WTC11 (cell line): Measurements from ENCODE around the gene FKBP5. TPM values are rescaled to one million over a fixed set of nuclear protein-coding genes. Genes with fewer than 3 reads are reported as not detected.
A peak's percentile ranks its signal among the peaks of the same experiment; 100 is the strongest.

ENCODE experiments used
- ATAC-seq: fragments of 200-7000 bp; cut with Tn5 transposase; 2 replicates; pipeline ENCODE4 v1.10.0; 2021; ENCODE audit warnings: mild to moderate bottlenecking, moderate library complexity
- CTCF ChIA-PET: fragments of 300-600 bp; sonication (Branson Sonifier 250); formaldehyde crosslinking; loops from one replicate; lab custom pipeline; 2021; ENCODE audit warnings: antibody characterized with exemption; lab: Charles Lee
- POLR2A ChIA-PET: fragments of 350-600 bp; sonication (Branson Sonifier 250); formaldehyde crosslinking; loops from one replicate; lab custom pipeline; 2021; ENCODE audit warnings: antibody characterized with exemption; lab: Charles Lee
- DNase-seq: peaks from one replicate; pipeline ENCODE4 v3.0.0; 2021; ENCODE audit warnings: low spot score
- H3K27ac Mint-ChIP-seq: 2 replicates; pipeline ENCODE4 v1.8.0; 2021; ENCODE audit warnings: mixed read lengths
- H3K27me3 Mint-ChIP-seq: 2 replicates; pipeline ENCODE4 v1.8.0; 2021; ENCODE audit warnings: low read depth, mild to moderate bottlenecking, moderate library complexity, mixed read lengths
- H3K36me3 Mint-ChIP-seq: 2 replicates; pipeline ENCODE4 v1.8.0; 2021; ENCODE audit warnings: mixed read lengths
- H3K4me1 Mint-ChIP-seq: 2 replicates; pipeline ENCODE4 v1.8.0; 2022; ENCODE audit warnings: mixed read lengths
- H3K4me3 Mint-ChIP-seq: 2 replicates; pipeline ENCODE4 v1.8.0; 2021; ENCODE audit warnings: mild to moderate bottlenecking, moderate library complexity, mixed read lengths
- H3K9me3 Mint-ChIP-seq: 2 replicates; pipeline ENCODE4 v1.8.0; 2021; ENCODE audit warnings: mixed read lengths
- AR ChIP-seq: fragments of 250-450 bp; sonication (Bioruptor Pico); IDR thresholded peaks from 2 replicates; pipeline ENCODE4 v1.9.0; 2021; ENCODE audit warnings: mild to moderate bottlenecking
- ATF1 ChIP-seq: sonication (generic); formaldehyde crosslinking; IDR thresholded peaks from 2 replicates; pipeline ENCODE4 v1.8.1; 2023; ENCODE audit warnings: mild to moderate bottlenecking, moderate library complexity, missing genetic modification reagents
- ETV6 ChIP-seq: sonication (generic); formaldehyde crosslinking; IDR thresholded peaks from 2 replicates; pipeline ENCODE4 v1.8.1; 2022; ENCODE audit warnings: mild to moderate bottlenecking, missing genetic modification reagents
- FOXP1 ChIP-seq: sonication (generic); formaldehyde crosslinking; IDR thresholded peaks from 2 replicates; pipeline ENCODE4 v1.8.0; 2022; ENCODE audit warnings: missing genetic modification reagents, mild to moderate bottlenecking, moderate library complexity, borderline replicate concordance
- JUN ChIP-seq: sonication (generic); formaldehyde crosslinking; IDR thresholded peaks from 2 replicates; pipeline ENCODE4 v1.8.0; 2023; ENCODE audit warnings: mild to moderate bottlenecking, missing genetic modification reagents
- KAT7 ChIP-seq: sonication (generic); formaldehyde crosslinking; IDR thresholded peaks from 2 replicates; pipeline ENCODE4 v1.8.1; 2023; ENCODE audit warnings: missing genetic modification reagents, mild to moderate bottlenecking, borderline replicate concordance
- MXD4 ChIP-seq: fragments of 250-450 bp; sonication (Bioruptor Pico); IDR thresholded peaks from 2 replicates; pipeline ENCODE4 v1.8.0; 2021; ENCODE audit warnings: mild to moderate bottlenecking, moderate library complexity, borderline replicate concordance
- MYBL2 ChIP-seq: sonication (generic); formaldehyde crosslinking; IDR thresholded peaks from 2 replicates; pipeline ENCODE4 v1.8.1; 2023; ENCODE audit warnings: mild to moderate bottlenecking, moderate library complexity, missing genetic modification reagents
- NFATC4 ChIP-seq: fragments of 250-450 bp; sonication (Bioruptor Pico); IDR thresholded peaks from 2 replicates; pipeline ENCODE4 v1.9.0; 2021; ENCODE audit warnings: mild to moderate bottlenecking
- NR2C2 ChIP-seq: sonication (generic); formaldehyde crosslinking; IDR thresholded peaks from 2 replicates; pipeline ENCODE4 v1.8.0; 2022; ENCODE audit warnings: mild to moderate bottlenecking, missing genetic modification reagents
- OVOL2 ChIP-seq: fragments of 250-450 bp; sonication (Bioruptor Pico); IDR thresholded peaks from 2 replicates; pipeline ENCODE4 v1.9.0; 2021; ENCODE audit warnings: mild to moderate bottlenecking, borderline replicate concordance
- PRRX2 ChIP-seq: fragments of 250-450 bp; sonication (Bioruptor Pico); IDR thresholded peaks from 2 replicates; pipeline ENCODE4 v1.8.0; 2021; ENCODE audit warnings: mild to moderate bottlenecking
- RORB ChIP-seq: fragments of 250-450 bp; sonication (Bioruptor Pico); IDR thresholded peaks from 2 replicates; pipeline ENCODE4 v1.9.0; 2021; ENCODE audit warnings: mild to moderate bottlenecking
- TEAD4 ChIP-seq: sonication (generic); formaldehyde crosslinking; IDR thresholded peaks from 2 replicates; pipeline ENCODE4 v1.8.0; 2022; ENCODE audit warnings: mild to moderate bottlenecking, missing genetic modification reagents
- TP53 ChIP-seq: sonication (generic); formaldehyde crosslinking; IDR thresholded peaks from 2 replicates; pipeline ENCODE4 v1.8.1; 2023; ENCODE audit warnings: mild to moderate bottlenecking, missing genetic modification reagents
- ZNF121 ChIP-seq: sonication (generic); formaldehyde crosslinking; IDR thresholded peaks from 2 replicates; pipeline ENCODE4 v1.8.0; 2023; ENCODE audit warnings: missing genetic modification reagents
- ZNF281 ChIP-seq: sonication (generic); formaldehyde crosslinking; IDR thresholded peaks from 2 replicates; pipeline ENCODE4 v1.8.0; 2023; ENCODE audit warnings: mild to moderate bottlenecking, missing genetic modification reagents
- ZNF416 ChIP-seq: fragments of 250-450 bp; sonication (Bioruptor Pico); IDR thresholded peaks from 2 replicates; pipeline ENCODE4 v1.9.0; 2021; ENCODE audit warnings: mild to moderate bottlenecking, inconsistent platforms
- total RNA-seq: library from RNA; stranded (reverse); gene quantifications from 3 replicates; pipeline ENCODE4 v1.2.3, GENCODE V29; 2021
- TF ChIP-seq, protein P1 (sequence below): sonication (generic); formaldehyde crosslinking; IDR thresholded peaks from 2 replicates; pipeline ENCODE4 v1.8.1; 2022; ENCODE audit warnings: mild to moderate bottlenecking, moderate library complexity, missing genetic modification reagents
- TF ChIP-seq, protein P2 (sequence below): fragments of 250-450 bp; sonication (Bioruptor Pico); IDR thresholded peaks from 2 replicates; pipeline ENCODE4 v1.8.0; 2021; ENCODE audit warnings: mild to moderate bottlenecking

The FKBP5 gene
- total RNA-seq, 1 experiment from 2014 or later = 27.2 TPM

DNA sequence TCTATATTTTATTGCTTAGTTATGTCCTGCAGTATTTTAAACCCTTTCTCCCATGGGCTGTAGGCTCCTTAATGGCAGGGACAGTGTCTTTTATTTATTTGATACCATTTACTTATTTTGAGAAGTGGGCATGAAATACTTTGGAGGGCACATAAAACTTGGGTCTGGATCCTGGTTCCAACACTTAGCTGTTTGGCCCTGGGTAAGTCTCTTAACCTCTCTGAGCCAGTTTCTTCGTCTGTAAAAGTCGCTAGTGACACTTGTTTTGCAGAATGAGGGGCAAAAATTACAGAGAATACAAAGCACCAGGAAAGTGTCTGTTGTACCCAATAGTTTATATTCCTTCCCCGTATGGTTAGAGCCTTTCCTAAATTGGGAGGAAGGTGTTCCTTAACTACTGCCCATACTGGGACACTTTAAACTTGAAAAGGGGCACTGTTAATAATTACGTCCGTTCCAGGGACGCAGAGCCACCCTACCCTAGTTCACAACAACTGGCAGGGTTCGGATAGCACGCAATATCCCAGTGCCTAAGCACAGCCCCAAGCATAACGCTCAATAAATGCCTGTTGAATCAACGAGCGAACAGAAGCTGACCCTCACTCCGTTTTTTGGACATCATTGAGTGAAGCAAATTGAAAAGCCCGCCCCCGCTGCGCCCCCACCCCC, 42.2 kb upstream of the FKBP5 start:
- Mint-ChIP-seq H3K9me3 (no peaks in the 10 kb centered on the region), H3K36me3 (no peaks in the 10 kb centered on the region), H3K4me3 (peak overlapping the region; percentile 81), H3K27ac (peak overlapping the region; percentile 23; the same call in 1 of the 2 replicates), H3K4me1 (peaks cover 63% of the 10 kb centered on the region), H3K27me3 (peaks cover 22% of the 10 kb centered on the region)
- peak; percentile 1 for ATAC-seq
- ChIA-PET CTCF (interaction anchor here (0.9 to 1.9 kb wide), 2 partner anchors 9 to 147 kb away, joined by 3 to 11 read pairs; no protein-coding TSS in a partner anchor), POLR2A (interaction anchor here (1.7 kb wide), 1 partner anchor 13 kb away, joined by 8 read pairs; no protein-coding TSS in a partner anchor)
- no peak for DNase-seq
- no peak for TF ChIP-seq MXD4 (CRISPR knock-in tag)

GRCh38 chr6:35729722-35730121, 41.0 kb upstream of the FKBP5 start:
- Mint-ChIP-seq H3K27me3 (peaks cover 31% of the 10 kb centered on the region), H3K27ac (no peak overlapping the region), H3K4me3 (no peak overlapping the region), H3K9me3 (no peaks in the 10 kb centered on the region), H3K4me1 (peaks cover 67% of the 10 kb centered on the region), H3K36me3 (no peaks in the 10 kb centered on the region)
- TF ChIP-seq ZNF121 (CRISPR knock-in tag) (no peak), MYBL2 (CRISPR knock-in tag) (no peak), ETV6 (CRISPR knock-in tag) (no peak), ZNF281 (CRISPR knock-in tag) (no peak), TP53 (CRISPR knock-in tag) (no peak), NFATC4 (CRISPR knock-in tag) (no peak), TEAD4 (CRISPR knock-in tag) (no peak), PRRX2 (CRISPR knock-in tag) (no peak), KAT7 (CRISPR knock-in tag) (no peak)
- TF ChIP-seq, protein P1, sequence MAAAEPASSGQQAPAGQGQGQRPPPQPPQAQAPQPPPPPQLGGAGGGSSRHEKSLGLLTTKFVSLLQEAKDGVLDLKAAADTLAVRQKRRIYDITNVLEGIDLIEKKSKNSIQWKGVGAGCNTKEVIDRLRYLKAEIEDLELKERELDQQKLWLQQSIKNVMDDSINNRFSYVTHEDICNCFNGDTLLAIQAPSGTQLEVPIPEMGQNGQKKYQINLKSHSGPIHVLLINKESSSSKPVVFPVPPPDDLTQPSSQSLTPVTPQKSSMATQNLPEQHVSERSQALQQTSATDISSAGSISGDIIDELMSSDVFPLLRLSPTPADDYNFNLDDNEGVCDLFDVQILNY (CRISPR knock-in tag) = no peak
- no peak for ATAC-seq
- ChIA-PET CTCF (no interaction called here), POLR2A (no interaction called here)
- DNase-seq = no peak

GRCh38 chr6:35728683-35729678, 40.3 kb upstream of the FKBP5 start:
- ATAC-seq (peak; percentile 3), DNase-seq (no peak)
- TF ChIP-seq JUN (no peak), OVOL2 (no peak), ATF1 (no peak), RORB (CRISPR knock-in tag) (no peak), AR (CRISPR knock-in tag) (no peak), NR2C2 (no peak), TP53 (CRISPR knock-in tag) (no peak), KAT7 (CRISPR knock-in tag) (no peak), ZNF416 (CRISPR knock-in tag) (no peak), FOXP1 (CRISPR knock-in tag) (no peak)
- TF ChIP-seq, protein P2, sequence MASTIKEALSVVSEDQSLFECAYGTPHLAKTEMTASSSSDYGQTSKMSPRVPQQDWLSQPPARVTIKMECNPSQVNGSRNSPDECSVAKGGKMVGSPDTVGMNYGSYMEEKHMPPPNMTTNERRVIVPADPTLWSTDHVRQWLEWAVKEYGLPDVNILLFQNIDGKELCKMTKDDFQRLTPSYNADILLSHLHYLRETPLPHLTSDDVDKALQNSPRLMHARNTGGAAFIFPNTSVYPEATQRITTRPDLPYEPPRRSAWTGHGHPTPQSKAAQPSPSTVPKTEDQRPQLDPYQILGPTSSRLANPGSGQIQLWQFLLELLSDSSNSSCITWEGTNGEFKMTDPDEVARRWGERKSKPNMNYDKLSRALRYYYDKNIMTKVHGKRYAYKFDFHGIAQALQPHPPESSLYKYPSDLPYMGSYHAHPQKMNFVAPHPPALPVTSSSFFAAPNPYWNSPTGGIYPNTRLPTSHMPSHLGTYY (CRISPR knock-in tag) = no peak
- TF ChIP-seq, protein P1 (CRISPR knock-in tag) = no peak
- POLR2A ChIA-PET = interaction anchor here (1.2 kb wide), 2 partner anchors 7 to 11 kb away, joined by 3 to 5 read pairs; no protein-coding TSS in a partner anchor
- H3K36me3 Mint-ChIP-seq = no peaks in the 10 kb centered on the region
- peak overlapping the region; percentile 90 for H3K4me3 Mint-ChIP-seq
- H3K9me3 Mint-ChIP-seq = no peaks in the 10 kb centered on the region
- peak overlapping the region; percentile 22; the same call in 1 of the 2 replicates for H3K27ac Mint-ChIP-seq
- H3K27me3 Mint-ChIP-seq = peaks cover 35% of the 10 kb centered on the region
- peaks cover 65% of the 10 kb centered on the region for H3K4me1 Mint-ChIP-seq
- CTCF ChIA-PET = interaction anchor here (1.3 to 2.3 kb wide), 6 partner anchors 8 to 206 kb away, joined by 5 to 11 read pairs (median 8); partner anchors contain the start of gene ARMC12
